OCI-LY3 (cell line): ENCODE results near the gene GMEB2.

Source experiments
- H2AFZ ChIP-seq: fragments of 200-600, 300-600 bp; shearing (Covaris generic); 2 replicates; pipeline ENCODE4 v1.6.0; 2014; ENCODE audit warnings: antibody characterized with exemption, low read depth, low read length
- H3K27ac ChIP-seq: fragments of 200-600, 300-600 bp; sonication (generic); 2 replicates; pipeline ENCODE4 v1.5.1; 2014; ENCODE audit warnings: mild to moderate bottlenecking, low read length, moderate library complexity, mixed read lengths
- H3K27me3 ChIP-seq: fragments of 200-600, 300-600 bp; sonication (generic); 2 replicates; pipeline ENCODE4 v1.6.1; 2014; ENCODE audit warnings: low read depth, low read length, mixed read lengths
- H3K36me3 ChIP-seq: fragments of 200-600, 300-600 bp; sonication (generic); replicated peaks from 2 replicates; pipeline ENCODE3; 2014; ENCODE audit warnings: low read depth, low read length, mixed read lengths
- H3K4me1 ChIP-seq: fragments of 300-600, 200-600 bp; sonication (generic); 2 replicates; pipeline ENCODE4 v1.6.1; 2014; ENCODE audit warnings: low read length, mixed read lengths
- H3K4me2 ChIP-seq: fragments of 200-600, 300-600 bp; sonication (generic); 2 replicates; pipeline ENCODE4 v1.6.1; 2014; ENCODE audit warnings: low read length, mixed read lengths
- H3K4me3 ChIP-seq: fragments of 300-600, 200-600 bp; sonication (generic); 2 replicates; pipeline ENCODE4 v1.5.1; 2014; ENCODE audit warnings: antibody characterized with exemption, mild to moderate bottlenecking, low read length, moderate library complexity
- H3K79me2 ChIP-seq: fragments of 300-600, 200-600 bp; shearing (Covaris generic); 2 replicates; pipeline ENCODE4 v1.6.1; 2014; ENCODE audit warnings: mild to moderate bottlenecking, low read length, mixed read lengths
- H3K9ac ChIP-seq: fragments of 300-600, 200-600 bp; shearing (Covaris generic); 2 replicates; pipeline ENCODE4 v1.6.0; 2014; ENCODE audit warnings: mild to moderate bottlenecking, low read length, moderate library complexity
- H3K9me3 ChIP-seq: fragments of 200-600, 300-600 bp; shearing (Covaris generic); 2 replicates; pipeline ENCODE4 v1.6.1; 2014; ENCODE audit warnings: low read length, mixed read lengths; ENCODE audit not compliant: insufficient read depth
- H4K20me1 ChIP-seq: fragments of 200-600, 300-600 bp; sonication (generic); 2 replicates; pipeline ENCODE4 v1.6.1; 2016; ENCODE audit warnings: low read length, mixed read lengths; ENCODE audit not compliant: insufficient read depth
- EZH2phosphoT487 ChIP-seq: fragments of 200-600 bp; shearing (Covaris generic); IDR thresholded peaks from 2 replicates; pipeline ENCODE4 v1.6.1; 2018; ENCODE audit warnings: antibody characterized with exemption, mixed run types, low read depth
- TF ChIP-seq, protein P1 (sequence below): fragments of 200-600, 300-600 bp; sonication (generic); IDR thresholded peaks from 2 replicates; pipeline ENCODE4 v1.5.1; 2014; ENCODE audit warnings: antibody characterized with exemption, low read length, low read depth

The GMEB2 gene

DNA sequence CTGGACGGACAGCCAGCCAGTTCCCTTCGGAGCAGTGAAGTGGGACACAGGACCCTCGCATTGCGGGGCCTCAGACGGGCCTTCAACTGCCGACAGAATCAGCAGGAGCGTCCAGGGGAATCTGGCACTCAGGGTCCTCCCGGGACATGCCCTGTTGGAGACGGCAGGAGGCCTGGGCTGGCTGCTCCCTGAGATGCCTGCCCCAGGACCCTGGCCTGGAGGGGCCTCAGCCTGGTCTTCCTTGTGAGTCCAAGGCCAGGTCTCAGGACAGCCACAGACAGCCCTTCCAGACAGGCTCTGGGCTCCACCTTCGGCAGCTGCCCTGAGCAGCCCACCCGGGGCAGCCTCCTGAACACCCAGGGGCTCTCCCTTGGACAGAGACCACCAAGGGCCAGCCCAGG, 38.3 kb downstream of the GMEB2 start:
- Histone ChIP-seq H3K27me3 (no peaks in the 10 kb centered on the region), H3K79me2 (no peaks in the 10 kb centered on the region), H3K4me2 (no peak overlapping the region), H3K9me3 (no peaks in the 10 kb centered on the region), H3K36me3 (peaks cover 22% of the 10 kb centered on the region), H4K20me1 (peaks cover 2% of the 10 kb centered on the region; the same call in 1 of the 2 replicates), H3K9ac (no peak overlapping the region), H3K27ac (no peak overlapping the region), H3K4me3 (no peak overlapping the region), H2AFZ (no peak overlapping the region), H3K4me1 (no peaks in the 10 kb centered on the region)
- TF ChIP-seq, protein P1, sequence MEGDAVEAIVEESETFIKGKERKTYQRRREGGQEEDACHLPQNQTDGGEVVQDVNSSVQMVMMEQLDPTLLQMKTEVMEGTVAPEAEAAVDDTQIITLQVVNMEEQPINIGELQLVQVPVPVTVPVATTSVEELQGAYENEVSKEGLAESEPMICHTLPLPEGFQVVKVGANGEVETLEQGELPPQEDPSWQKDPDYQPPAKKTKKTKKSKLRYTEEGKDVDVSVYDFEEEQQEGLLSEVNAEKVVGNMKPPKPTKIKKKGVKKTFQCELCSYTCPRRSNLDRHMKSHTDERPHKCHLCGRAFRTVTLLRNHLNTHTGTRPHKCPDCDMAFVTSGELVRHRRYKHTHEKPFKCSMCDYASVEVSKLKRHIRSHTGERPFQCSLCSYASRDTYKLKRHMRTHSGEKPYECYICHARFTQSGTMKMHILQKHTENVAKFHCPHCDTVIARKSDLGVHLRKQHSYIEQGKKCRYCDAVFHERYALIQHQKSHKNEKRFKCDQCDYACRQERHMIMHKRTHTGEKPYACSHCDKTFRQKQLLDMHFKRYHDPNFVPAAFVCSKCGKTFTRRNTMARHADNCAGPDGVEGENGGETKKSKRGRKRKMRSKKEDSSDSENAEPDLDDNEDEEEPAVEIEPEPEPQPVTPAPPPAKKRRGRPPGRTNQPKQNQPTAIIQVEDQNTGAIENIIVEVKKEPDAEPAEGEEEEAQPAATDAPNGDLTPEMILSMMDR: no peak

DNA sequence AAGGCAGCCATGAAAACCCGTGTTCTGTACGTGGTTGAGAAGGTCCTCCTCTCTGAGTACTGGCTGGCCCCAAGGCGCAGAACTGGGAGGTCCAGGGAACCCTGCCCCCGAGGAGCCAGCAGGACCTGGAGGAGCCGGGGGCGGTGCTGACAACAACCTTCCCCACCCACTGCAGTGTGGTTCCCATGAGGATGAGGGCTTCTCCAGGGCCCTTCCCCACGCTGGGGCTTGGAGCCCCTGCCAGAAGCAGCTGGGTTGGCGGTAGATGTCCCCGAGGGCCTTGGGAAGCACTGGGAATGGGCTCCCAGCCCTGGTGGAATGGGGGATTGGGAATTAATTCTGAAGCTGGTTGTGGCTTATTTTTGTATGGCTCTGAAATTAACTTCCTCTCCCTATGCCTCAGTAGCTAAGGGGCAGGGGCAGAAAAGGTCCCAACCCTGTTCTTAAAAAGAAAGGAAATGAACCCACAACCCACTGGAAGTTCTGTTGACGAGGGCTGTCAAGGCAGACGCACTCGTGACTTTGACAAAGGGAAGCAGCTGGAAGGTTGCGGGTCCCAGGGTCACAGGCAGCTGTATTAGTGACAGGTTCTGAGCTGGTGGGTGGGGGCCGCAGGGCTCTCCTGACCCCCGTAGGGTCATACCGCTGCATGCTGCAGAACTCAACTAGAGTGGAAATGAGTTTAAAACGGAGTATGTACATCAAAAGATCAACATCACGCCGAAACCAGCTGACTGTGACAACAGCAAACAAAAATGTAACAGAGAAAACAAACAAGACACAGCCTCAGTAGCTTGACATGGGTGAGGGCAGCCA, 38.9 kb downstream of the GMEB2 start:
- TF ChIP-seq, protein P1: no peak
- TF ChIP-seq EZH2phosphoT487: no peak

DNA sequence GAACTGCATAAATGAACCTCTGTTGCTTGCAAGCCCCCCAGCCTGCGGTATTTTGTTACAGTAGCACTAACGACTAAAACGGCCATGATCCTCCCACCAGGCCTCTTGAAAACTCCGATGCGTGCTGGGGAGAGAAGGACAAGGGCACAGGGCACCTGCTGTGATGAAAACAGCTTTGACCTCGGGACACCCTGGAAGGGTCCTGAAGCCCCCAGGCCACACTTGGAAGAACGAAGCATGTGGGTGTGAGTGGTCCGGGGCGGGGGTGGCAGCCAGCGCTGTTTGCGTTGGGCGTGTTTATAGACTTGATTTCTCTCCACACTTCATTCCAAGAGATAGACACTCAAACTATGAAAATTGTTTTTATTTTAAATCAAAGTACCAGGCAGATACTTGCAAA, 39.6 kb downstream of the GMEB2 start:
- H3K4me1 ChIP-seq: no peaks in the 10 kb centered on the region
- H3K79me2 ChIP-seq: no peaks in the 10 kb centered on the region
- H2AFZ ChIP-seq: no peak overlapping the region
- no peak overlapping the region for H3K27ac ChIP-seq
- H3K9me3 ChIP-seq: no peaks in the 10 kb centered on the region
- H3K36me3 ChIP-seq: peaks cover 20% of the 10 kb centered on the region
- TF ChIP-seq EZH2phosphoT487: no peak
- TF ChIP-seq, protein P1: no peak
- no peaks in the 10 kb centered on the region for H3K27me3 ChIP-seq
- peaks cover 2% of the 10 kb centered on the region; the same call in 1 of the 2 replicates for H4K20me1 ChIP-seq
- H3K4me3 ChIP-seq: no peak overlapping the region
- no peak overlapping the region for H3K4me2 ChIP-seq
- H3K9ac ChIP-seq: no peak overlapping the region

More for the DNA sequence above, 38.9 kb downstream of the GMEB2 start:
- peaks cover 20% of the 10 kb centered on the region for H3K36me3 ChIP-seq
- no peaks in the 10 kb centered on the region for H3K4me1 ChIP-seq
- H2AFZ ChIP-seq: no peak overlapping the region
- H3K27me3 ChIP-seq: no peaks in the 10 kb centered on the region
- H3K9ac ChIP-seq: no peak overlapping the region
- no peak overlapping the region for H3K27ac ChIP-seq
- no peaks in the 10 kb centered on the region for H3K9me3 ChIP-seq
- H3K4me3 ChIP-seq: no peak overlapping the region
- no peaks in the 10 kb centered on the region for H3K79me2 ChIP-seq
- H3K4me2 ChIP-seq: no peak overlapping the region
- H4K20me1 ChIP-seq: peaks cover 2% of the 10 kb centered on the region; the same call in 1 of the 2 replicates

DNA sequence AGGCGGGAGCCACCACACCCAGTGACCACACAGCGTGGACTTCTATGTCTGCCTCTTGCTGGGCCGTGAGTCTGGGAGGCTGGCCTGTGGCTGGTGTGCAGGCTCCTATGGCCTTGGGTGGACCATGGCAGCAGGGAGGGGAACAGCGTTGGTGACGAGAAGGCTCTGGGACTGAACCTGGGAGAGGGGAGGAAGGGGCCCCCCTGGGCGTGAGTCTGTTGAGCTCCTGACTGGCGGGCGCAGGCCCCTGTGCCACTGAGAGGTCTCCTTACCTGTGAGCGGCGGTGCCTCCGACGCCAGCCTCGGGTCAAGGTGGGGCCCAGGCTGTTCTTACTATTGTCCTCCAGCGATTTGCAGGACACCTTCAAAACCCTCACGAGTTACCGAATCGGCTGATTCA, 40.1 kb downstream of the GMEB2 start:
- Histone ChIP-seq H3K4me2 (no peak overlapping the region), H3K36me3 (peaks cover 20% of the 10 kb centered on the region), H3K79me2 (no peaks in the 10 kb centered on the region), H3K27me3 (no peaks in the 10 kb centered on the region), H2AFZ (no peak overlapping the region), H3K27ac (no peak overlapping the region), H4K20me1 (peaks cover 2% of the 10 kb centered on the region; the same call in 1 of the 2 replicates), H3K4me1 (no peaks in the 10 kb centered on the region), H3K9me3 (no peaks in the 10 kb centered on the region), H3K4me3 (no peak overlapping the region), H3K9ac (no peak overlapping the region)
- TF ChIP-seq EZH2phosphoT487: no peak
- TF ChIP-seq, protein P1: no peak
